ENCODE data around the gene PEG3. TPM values are rescaled to one million over a fixed set of nuclear protein-coding genes. Genes with fewer than 3 reads are reported as not detected.

Gene PEG3
- not detected for polyA plus RNA-seq (2013, experiment 1 of 2)
- not detected for polyA plus RNA-seq (2013, experiment 2 of 2)

GRCh38 chr19:56840451-56841192 lies at the start of gene PEG3, which contains the start of gene ZIM2:
PEG3 (minus strand) TSS chr19:56840726; CDS start chr19:56824655, 16,071 bp downstream.
ZIM2 (minus strand) TSS chr19:56840726; CDS start chr19:56824277, 16,449 bp downstream.
- Histone ChIP-seq H3K9me3 (ENCODE audit: control insufficient read depth, low read length) (peaks cover 70% of the 10 kb centered on the region), H3K27ac (ENCODE audit: low read depth, low read length, severe bottlenecking) (no peak within 1 kb of the TSS), H3K36me3 (ENCODE audit: control insufficient read depth, insufficient read depth, low read length) (no peaks in the 10 kb centered on the region), H3K4me3 (ENCODE audit: extremely low read depth, insufficient read depth, low read length, poor library complexity, severe bottlenecking) (no peak within 1 kb of the TSS), H3K4me1 (ENCODE audit: control insufficient read depth, insufficient read depth, low read length, poor library complexity, severe bottlenecking) (no peaks in the 10 kb centered on the region)
- 89 to 90% methylated on average over 37 to 45 of the region's 49 CpGs for WGBS, 2 experiments (ENCODE audit: insufficient coverage in 2 of 2)

- Histone ChIP-seq H3K4me3 (ENCODE audit: extremely low read depth, insufficient read depth, low read length, poor library complexity, severe bottlenecking) (no peak overlapping the region), H3K36me3 (ENCODE audit: control insufficient read depth, insufficient read depth, low read length) (no peaks in the 10 kb centered on the region), H3K4me1 (ENCODE audit: control insufficient read depth, insufficient read depth, low read length, poor library complexity, severe bottlenecking) (no peaks in the 10 kb centered on the region), H3K27ac (ENCODE audit: low read depth, low read length, severe bottlenecking) (no peak overlapping the region), H3K9me3 (ENCODE audit: control insufficient read depth, low read length) (peaks cover 61% of the 10 kb centered on the region)
- WGBS, 2 experiments (ENCODE audit: insufficient coverage in 2 of 2), result 71 to 77% methylated on average over 12 to 13 of the region's 14 CpGs
Observed at GRCh38 chr19:56885173-56885985, 44.9 kb upstream of the PEG3 start.

GRCh38 chr19:56884441-56884840 lies 43.9 kb upstream of the PEG3 start:
- 90 to 91% methylated on average over 2 to 5 of the region's 5 CpGs for WGBS, 2 experiments (ENCODE audit: insufficient coverage in 2 of 2)
- H3K9me3 ChIP-seq (ENCODE audit: control insufficient read depth, low read length), result peaks cover 66% of the 10 kb centered on the region

DNA sequence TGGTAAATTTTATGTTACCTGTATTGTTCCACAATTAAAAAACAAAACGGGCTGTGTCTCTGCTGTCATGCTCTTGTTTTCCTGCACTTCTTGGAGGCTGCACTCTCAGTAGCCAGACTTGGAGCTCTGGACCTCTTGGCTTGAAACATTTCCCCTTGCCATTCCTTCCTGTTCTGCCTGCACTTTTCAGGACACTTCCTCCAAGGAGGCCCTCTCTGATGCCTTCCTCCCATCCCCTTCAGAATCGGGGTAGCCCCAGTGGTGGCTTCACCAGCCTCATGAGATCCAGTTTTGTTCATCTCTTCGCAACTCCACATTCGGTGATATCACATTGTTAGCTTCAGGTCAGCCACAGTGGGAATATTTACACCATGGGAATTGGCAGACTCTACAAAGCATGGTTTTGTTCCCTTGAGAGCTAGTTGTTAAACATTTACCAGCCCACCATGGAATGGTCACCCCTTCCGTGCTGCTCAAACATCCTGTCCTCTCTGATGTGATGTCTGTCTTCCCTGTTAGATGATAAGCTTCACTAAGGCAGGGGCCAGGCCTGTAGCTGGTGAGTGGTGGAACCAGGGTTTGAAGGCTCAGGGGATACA lies 40.2 kb upstream of the PEG3 start:
- Histone ChIP-seq H3K27ac (ENCODE audit: low read depth, low read length, severe bottlenecking) (no peak overlapping the region), H3K36me3 (ENCODE audit: control insufficient read depth, insufficient read depth, low read length) (no peaks in the 10 kb centered on the region), H3K4me1 (ENCODE audit: control insufficient read depth, insufficient read depth, low read length, poor library complexity, severe bottlenecking) (no peaks in the 10 kb centered on the region), H3K4me3 (ENCODE audit: extremely low read depth, insufficient read depth, low read length, poor library complexity, severe bottlenecking) (no peak overlapping the region), H3K9me3 (ENCODE audit: control insufficient read depth, low read length) (peaks cover 66% of the 10 kb centered on the region)
- WGBS, 2 experiments (ENCODE audit: insufficient coverage in 2 of 2), result 57 to 63% methylated on average over 3 to 4 of the region's 5 CpGs

More at GRCh38 chr19:56884441-56884840, 43.9 kb upstream of the PEG3 start:
- Histone ChIP-seq H3K27ac (ENCODE audit: low read depth, low read length, severe bottlenecking) (no peak overlapping the region), H3K4me1 (ENCODE audit: control insufficient read depth, insufficient read depth, low read length, poor library complexity, severe bottlenecking) (no peaks in the 10 kb centered on the region), H3K36me3 (ENCODE audit: control insufficient read depth, insufficient read depth, low read length) (no peaks in the 10 kb centered on the region), H3K4me3 (ENCODE audit: extremely low read depth, insufficient read depth, low read length, poor library complexity, severe bottlenecking) (no peak overlapping the region)

DNA sequence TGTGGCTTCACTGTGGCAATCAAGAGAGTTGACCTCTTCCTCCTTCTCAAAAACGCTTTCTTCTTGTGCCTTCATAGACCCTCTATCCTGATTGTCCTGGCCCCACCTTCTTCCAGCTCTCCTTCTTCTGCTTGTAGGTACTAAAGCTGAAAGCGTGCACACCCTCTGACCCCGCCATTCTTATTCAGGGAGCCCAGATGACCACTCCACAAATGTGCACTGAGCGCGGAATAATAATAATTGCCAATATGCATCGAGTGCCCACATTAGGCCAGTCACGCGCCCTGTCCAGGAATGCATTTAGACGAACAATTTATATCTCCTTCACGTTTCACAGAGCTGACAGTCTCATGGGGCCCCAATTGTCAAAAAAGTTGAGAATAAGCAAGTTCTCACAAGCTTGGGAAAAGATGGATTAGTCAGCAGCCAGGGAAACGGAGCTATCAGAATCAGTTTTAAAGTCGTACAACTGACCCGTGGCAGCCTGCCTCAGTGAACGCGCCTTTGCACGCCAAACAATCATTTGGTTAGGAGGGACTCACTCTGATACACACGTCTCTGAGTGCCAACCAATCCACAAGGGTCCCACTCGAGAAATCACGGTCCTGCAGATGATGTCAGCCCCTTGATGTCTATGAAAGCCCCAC lies 36.7 kb upstream of the PEG3 start:
- 78 to 81% methylated on average over 19 of the region's 19 CpGs for WGBS, 2 experiments (ENCODE audit: insufficient coverage in 2 of 2)
- H3K9me3 ChIP-seq (ENCODE audit: control insufficient read depth, low read length), result peaks cover 65% of the 10 kb centered on the region

DNA sequence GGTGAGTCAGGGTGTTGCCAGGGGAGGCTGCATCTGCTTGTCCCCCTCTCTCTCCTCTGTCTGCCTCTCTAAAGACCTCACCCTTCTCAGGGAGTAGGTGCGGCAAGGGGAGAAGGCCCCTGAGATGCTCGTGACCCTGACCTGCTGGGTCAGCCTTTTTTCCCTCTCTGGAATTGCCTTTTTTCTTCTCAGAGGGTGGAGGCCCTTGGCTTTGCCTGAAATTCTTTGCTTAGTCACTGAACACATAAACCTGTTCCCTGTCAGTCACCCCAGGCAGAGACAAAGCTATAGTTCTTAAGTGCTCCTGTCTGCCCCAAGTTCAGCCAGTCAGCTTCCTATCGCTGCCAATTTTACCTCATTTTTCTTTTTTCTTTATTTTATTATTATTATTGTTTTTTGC lies 35.2 kb upstream of the PEG3 start:
- Histone ChIP-seq H3K36me3 (ENCODE audit: control insufficient read depth, insufficient read depth, low read length) (no peaks in the 10 kb centered on the region), H3K4me1 (ENCODE audit: control insufficient read depth, insufficient read depth, low read length, poor library complexity, severe bottlenecking) (no peaks in the 10 kb centered on the region), H3K27ac (ENCODE audit: low read depth, low read length, severe bottlenecking) (no peak overlapping the region), H3K4me3 (ENCODE audit: extremely low read depth, insufficient read depth, low read length, poor library complexity, severe bottlenecking) (no peak overlapping the region), H3K9me3 (ENCODE audit: control insufficient read depth, low read length) (peaks cover 67% of the 10 kb centered on the region)
- 81 to 100% methylated on average over 1 to 2 of the region's 3 CpGs for WGBS, 2 experiments (ENCODE audit: insufficient coverage in 2 of 2)

More for the DNA sequence above, 36.7 kb upstream of the PEG3 start:
- Histone ChIP-seq H3K4me1 (ENCODE audit: control insufficient read depth, insufficient read depth, low read length, poor library complexity, severe bottlenecking) (no peaks in the 10 kb centered on the region), H3K36me3 (ENCODE audit: control insufficient read depth, insufficient read depth, low read length) (no peaks in the 10 kb centered on the region), H3K4me3 (ENCODE audit: extremely low read depth, insufficient read depth, low read length, poor library complexity, severe bottlenecking) (no peak overlapping the region), H3K27ac (ENCODE audit: low read depth, low read length, severe bottlenecking) (no peak overlapping the region)

DNA sequence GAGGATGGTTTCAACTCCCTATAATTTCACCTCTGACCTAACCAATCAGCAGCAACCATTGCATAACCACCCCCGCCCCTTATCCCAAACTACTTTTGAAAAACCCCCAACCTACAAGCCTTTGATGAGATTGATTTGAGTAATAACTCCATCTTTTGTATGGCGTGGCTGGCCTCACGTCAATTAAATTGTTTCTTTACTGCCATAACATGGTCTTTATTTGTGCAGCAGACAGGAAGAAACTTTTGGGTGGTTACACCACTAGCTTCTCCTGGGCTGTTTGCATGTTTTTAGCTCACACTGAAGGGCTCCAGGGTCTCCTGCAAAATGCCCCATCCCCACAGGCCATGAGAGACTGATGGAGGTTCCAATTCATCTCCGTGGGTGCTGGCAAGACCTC lies 34.0 kb upstream of the PEG3 start:
- Histone ChIP-seq H3K4me1 (ENCODE audit: control insufficient read depth, insufficient read depth, low read length, poor library complexity, severe bottlenecking) (no peaks in the 10 kb centered on the region), H3K36me3 (ENCODE audit: control insufficient read depth, insufficient read depth, low read length) (no peaks in the 10 kb centered on the region), H3K9me3 (ENCODE audit: control insufficient read depth, low read length) (peaks cover 69% of the 10 kb centered on the region), H3K4me3 (ENCODE audit: extremely low read depth, insufficient read depth, low read length, poor library complexity, severe bottlenecking) (no peak overlapping the region), H3K27ac (ENCODE audit: low read depth, low read length, severe bottlenecking) (no peak overlapping the region)
- WGBS, 2 experiments (ENCODE audit: insufficient coverage in 2 of 2), result 30 to 39% methylated on average over 1 to 3 of the region's 4 CpGs

DNA sequence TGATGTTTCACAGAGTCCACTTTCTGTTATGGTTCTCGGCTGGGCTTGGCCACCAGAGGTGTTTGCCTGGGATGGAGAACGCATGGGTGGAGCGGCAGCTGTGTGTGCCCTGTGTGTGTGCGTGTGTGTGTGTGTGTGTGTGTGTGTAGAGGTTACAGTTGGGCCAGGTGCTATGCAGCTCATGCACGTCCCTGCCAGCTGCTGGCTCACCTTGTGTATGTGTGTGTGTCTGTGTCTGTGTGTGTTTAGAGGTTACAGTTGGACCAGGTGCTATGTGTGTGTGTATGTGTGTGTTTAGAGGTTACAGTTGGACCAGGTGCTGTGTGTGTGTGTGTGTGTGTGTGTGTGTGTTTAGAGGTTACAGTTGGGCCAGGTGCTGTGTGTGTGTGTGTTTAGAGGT lies 33.0 kb upstream of the PEG3 start:
- WGBS, 2 experiments (ENCODE audit: insufficient coverage in 2 of 2), result 73% methylated on average over 4 of the region's 5 CpGs; no CpG with 5 or more reads in 1 of the 2 experiments
- Histone ChIP-seq H3K27ac (ENCODE audit: low read depth, low read length, severe bottlenecking) (no peak overlapping the region), H3K4me3 (ENCODE audit: extremely low read depth, insufficient read depth, low read length, poor library complexity, severe bottlenecking) (no peak overlapping the region), H3K36me3 (ENCODE audit: control insufficient read depth, insufficient read depth, low read length) (no peaks in the 10 kb centered on the region), H3K9me3 (ENCODE audit: control insufficient read depth, low read length) (peaks cover 73% of the 10 kb centered on the region), H3K4me1 (ENCODE audit: control insufficient read depth, insufficient read depth, low read length, poor library complexity, severe bottlenecking) (no peaks in the 10 kb centered on the region)

DNA sequence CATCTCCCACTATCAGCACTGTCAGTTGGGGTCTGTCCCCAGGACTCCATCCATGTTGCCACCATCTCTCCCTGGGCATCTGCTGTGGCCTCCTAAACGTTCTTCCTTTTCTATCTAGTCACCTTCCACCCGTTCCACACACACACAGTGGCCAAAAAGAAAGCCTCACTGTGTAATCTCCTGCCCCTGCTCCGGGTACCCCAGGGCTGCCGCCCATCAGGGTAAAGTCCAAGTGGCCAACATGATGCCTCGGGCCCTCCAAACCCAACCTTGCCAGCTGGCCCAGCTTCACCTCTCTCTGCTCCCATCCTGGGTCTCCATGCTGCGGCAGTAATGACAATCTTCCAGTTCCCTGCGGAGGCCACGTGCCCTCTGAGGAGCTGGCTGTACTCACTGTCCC lies 29.4 kb upstream of the PEG3 start:
- Histone ChIP-seq H3K9me3 (ENCODE audit: control insufficient read depth, low read length) (peaks cover 76% of the 10 kb centered on the region), H3K4me1 (ENCODE audit: control insufficient read depth, insufficient read depth, low read length, poor library complexity, severe bottlenecking) (no peaks in the 10 kb centered on the region), H3K36me3 (ENCODE audit: control insufficient read depth, insufficient read depth, low read length) (no peaks in the 10 kb centered on the region), H3K27ac (ENCODE audit: low read depth, low read length, severe bottlenecking) (no peak overlapping the region), H3K4me3 (ENCODE audit: extremely low read depth, insufficient read depth, low read length, poor library complexity, severe bottlenecking) (no peak overlapping the region)
- 59 to 64% methylated on average over 8 of the region's 8 CpGs for WGBS, 2 experiments (ENCODE audit: insufficient coverage in 2 of 2)

- 71% methylated on average over 1 of the region's 1 CpG; no CpG with 5 or more reads in 1 of the 2 experiments for WGBS, 2 experiments (ENCODE audit: insufficient coverage in 2 of 2)
- H3K4me3 ChIP-seq (ENCODE audit: extremely low read depth, insufficient read depth, low read length, poor library complexity, severe bottlenecking), result no peak overlapping the region
- H3K36me3 ChIP-seq (ENCODE audit: control insufficient read depth, insufficient read depth, low read length), result no peaks in the 10 kb centered on the region
- no peak overlapping the region for H3K27ac ChIP-seq (ENCODE audit: low read depth, low read length, severe bottlenecking)
- H3K9me3 ChIP-seq (ENCODE audit: control insufficient read depth, low read length), result peaks cover 77% of the 10 kb centered on the region
- no peaks in the 10 kb centered on the region for H3K4me1 ChIP-seq (ENCODE audit: control insufficient read depth, insufficient read depth, low read length, poor library complexity, severe bottlenecking)
Observed at GRCh38 chr19:56868446-56868845, 27.9 kb upstream of the PEG3 start.

Measured in mesodermal cell (in vitro differentiated cells).